ENCODE measurements around the gene TGFBR2.

TGFBR2 gene

GRCh38 chr3:30604558-30604957, 1.8 kb upstream of the TGFBR2 start:
- H3K9me3 ChIP-seq (ENCODE audit: control insufficient read depth in 1 of 2, low read length in 2 of 2), result no peaks in the 10 kb centered on the region
- peaks cover 8 to 12% of the 10 kb centered on the region in 2 donors for H3K4me1 ChIP-seq (ENCODE audit: control insufficient read depth in 1 of 2, insufficient read depth in 2 of 2, low read length in 2 of 2)
- no peak overlapping the region for H3K4me3 ChIP-seq (ENCODE audit: low read depth in 1 of 2, low read length in 2 of 2)
- H3K27me3 ChIP-seq (ENCODE audit: low read depth, low read length), result no peaks in the 10 kb centered on the region
- H3K36me3 ChIP-seq (ENCODE audit: control insufficient read depth in 1 of 2, insufficient read depth in 2 of 2, low read length in 2 of 2), result no peaks in the 10 kb centered on the region
- H3K27ac ChIP-seq (ENCODE audit: low read length), result peak overlapping the region; percentile 6

- H3K4me3 ChIP-seq (ENCODE audit: low read depth in 1 of 2, low read length in 2 of 2), result no peak overlapping the region
- no peaks in the 10 kb centered on the region for H3K27me3 ChIP-seq (ENCODE audit: low read depth, low read length)
- no peaks in the 10 kb centered on the region for H3K9me3 ChIP-seq (ENCODE audit: control insufficient read depth in 1 of 2, low read length in 2 of 2)
- H3K27ac ChIP-seq (ENCODE audit: low read length), result peak overlapping the region; percentile 6
- peaks cover 8 to 14% of the 10 kb centered on the region in 2 donors for H3K4me1 ChIP-seq (ENCODE audit: control insufficient read depth in 1 of 2, insufficient read depth in 2 of 2, low read length in 2 of 2)
- no peaks in the 10 kb centered on the region for H3K36me3 ChIP-seq (ENCODE audit: control insufficient read depth in 1 of 2, insufficient read depth in 2 of 2, low read length in 2 of 2)
Measured at GRCh38 chr3:30605005-30605404, 1.4 kb upstream of the TGFBR2 start.

- H3K27me3 ChIP-seq (ENCODE audit: low read depth, low read length), result no peaks in the 10 kb centered on the region
- peaks cover 8 to 14% of the 10 kb centered on the region in 2 donors for H3K4me1 ChIP-seq (ENCODE audit: control insufficient read depth in 1 of 2, insufficient read depth in 2 of 2, low read length in 2 of 2)
- H3K9me3 ChIP-seq (ENCODE audit: control insufficient read depth in 1 of 2, low read length in 2 of 2), result no peaks in the 10 kb centered on the region
- no peaks in the 10 kb centered on the region for H3K36me3 ChIP-seq (ENCODE audit: control insufficient read depth in 1 of 2, insufficient read depth in 2 of 2, low read length in 2 of 2)
- H3K4me3 ChIP-seq (ENCODE audit: low read depth in 1 of 2, low read length in 2 of 2), result peak overlapping the region; percentile 72 to 87
- H3K27ac ChIP-seq (ENCODE audit: low read length), result peak overlapping the region; percentile 47
Measured at GRCh38 chr3:30605706-30606300, 598 bp upstream of the TGFBR2 start.

GRCh38 chr3:30607032-30607833, 832 bp downstream of the TGFBR2 start:
- H3K9me3 ChIP-seq (ENCODE audit: control insufficient read depth in 1 of 2, low read length in 2 of 2), result no peaks in the 10 kb centered on the region
- no peaks in the 10 kb centered on the region for H3K36me3 ChIP-seq (ENCODE audit: control insufficient read depth in 1 of 2, insufficient read depth in 2 of 2, low read length in 2 of 2)
- no peaks in the 10 kb centered on the region for H3K27me3 ChIP-seq (ENCODE audit: low read depth, low read length)
- H3K4me1 ChIP-seq (ENCODE audit: control insufficient read depth in 1 of 2, insufficient read depth in 2 of 2, low read length in 2 of 2), result peaks cover 16 to 17% of the 10 kb centered on the region in 2 donors
- H3K4me3 ChIP-seq (ENCODE audit: low read depth in 1 of 2, low read length in 2 of 2), result peak overlapping the region; percentile 87 to 97
- H3K27ac ChIP-seq (ENCODE audit: low read length), result peak overlapping the region; percentile 97

- no peaks in the 10 kb centered on the region for H3K27me3 ChIP-seq (ENCODE audit: low read depth, low read length)
- H3K9me3 ChIP-seq (ENCODE audit: control insufficient read depth in 1 of 2, low read length in 2 of 2), result no peaks in the 10 kb centered on the region
- H3K36me3 ChIP-seq (ENCODE audit: control insufficient read depth in 1 of 2, insufficient read depth in 2 of 2, low read length in 2 of 2), result no peaks in the 10 kb centered on the region
- peaks cover 22 to 28% of the 10 kb centered on the region in 2 donors for H3K4me1 ChIP-seq (ENCODE audit: control insufficient read depth in 1 of 2, insufficient read depth in 2 of 2, low read length in 2 of 2)
- peak overlapping the region; percentile 76 for H3K27ac ChIP-seq (ENCODE audit: low read length)
- peak overlapping the region; percentile 77 to 87 for H3K4me3 ChIP-seq (ENCODE audit: low read depth in 1 of 2, low read length in 2 of 2)
Measured at GRCh38 chr3:30608598-30608947, 2.2 kb downstream of the TGFBR2 start.

- no peaks in the 10 kb centered on the region for H3K36me3 ChIP-seq (ENCODE audit: control insufficient read depth in 1 of 2, insufficient read depth in 2 of 2, low read length in 2 of 2)
- peak overlapping the region; percentile 76 for H3K27ac ChIP-seq (ENCODE audit: low read length)
- H3K4me1 ChIP-seq (ENCODE audit: control insufficient read depth in 1 of 2, insufficient read depth in 2 of 2, low read length in 2 of 2), result peaks cover 22 to 42% of the 10 kb centered on the region in 2 donors
- no peaks in the 10 kb centered on the region for H3K9me3 ChIP-seq (ENCODE audit: control insufficient read depth in 1 of 2, low read length in 2 of 2)
- H3K27me3 ChIP-seq (ENCODE audit: low read depth, low read length), result no peaks in the 10 kb centered on the region
- peak overlapping the region; percentile 47 to 87 for H3K4me3 ChIP-seq (ENCODE audit: low read depth in 1 of 2, low read length in 2 of 2)
Measured at GRCh38 chr3:30609930-30610701, 3.7 kb downstream of the TGFBR2 start.

GRCh38 chr3:30610702-30611368, 4.4 kb downstream of the TGFBR2 start:
- H3K4me3 ChIP-seq (ENCODE audit: low read depth in 1 of 2, low read length in 2 of 2), result peak overlapping the region; percentile 1 to 47
- no peaks in the 10 kb centered on the region for H3K27me3 ChIP-seq (ENCODE audit: low read depth, low read length)
- peaks cover 17 to 42% of the 10 kb centered on the region in 2 donors for H3K4me1 ChIP-seq (ENCODE audit: control insufficient read depth in 1 of 2, insufficient read depth in 2 of 2, low read length in 2 of 2)
- no peaks in the 10 kb centered on the region for H3K9me3 ChIP-seq (ENCODE audit: control insufficient read depth in 1 of 2, low read length in 2 of 2)
- peak overlapping the region; percentile 76 for H3K27ac ChIP-seq (ENCODE audit: low read length)
- no peaks in the 10 kb centered on the region for H3K36me3 ChIP-seq (ENCODE audit: control insufficient read depth in 1 of 2, insufficient read depth in 2 of 2, low read length in 2 of 2)

GRCh38 chr3:30611613-30612436, 5.4 kb downstream of the TGFBR2 start:
- no peaks in the 10 kb centered on the region for H3K27me3 ChIP-seq (ENCODE audit: low read depth, low read length)
- peak overlapping the region; percentile 42 for H3K27ac ChIP-seq (ENCODE audit: low read length)
- H3K4me3 ChIP-seq (ENCODE audit: low read depth in 1 of 2, low read length in 2 of 2), result peak overlapping the region in 1 of 2 donors; percentile 9
- H3K9me3 ChIP-seq (ENCODE audit: control insufficient read depth in 1 of 2, low read length in 2 of 2), result no peaks in the 10 kb centered on the region
- no peaks in the 10 kb centered on the region for H3K36me3 ChIP-seq (ENCODE audit: control insufficient read depth in 1 of 2, insufficient read depth in 2 of 2, low read length in 2 of 2)
- H3K4me1 ChIP-seq (ENCODE audit: control insufficient read depth in 1 of 2, insufficient read depth in 2 of 2, low read length in 2 of 2), result peaks cover 15 to 48% of the 10 kb centered on the region in 2 donors

- H3K27ac ChIP-seq (ENCODE audit: low read length), result peak overlapping the region; percentile 42
- H3K4me1 ChIP-seq (ENCODE audit: control insufficient read depth in 1 of 2, insufficient read depth in 2 of 2, low read length in 2 of 2), result peaks cover 15 to 55% of the 10 kb centered on the region in 2 donors
- peak overlapping the region in 1 of 2 donors; percentile 9 for H3K4me3 ChIP-seq (ENCODE audit: low read depth in 1 of 2, low read length in 2 of 2)
- H3K36me3 ChIP-seq (ENCODE audit: control insufficient read depth in 1 of 2, insufficient read depth in 2 of 2, low read length in 2 of 2), result no peaks in the 10 kb centered on the region
- no peaks in the 10 kb centered on the region for H3K27me3 ChIP-seq (ENCODE audit: low read depth, low read length)
- no peaks in the 10 kb centered on the region for H3K9me3 ChIP-seq (ENCODE audit: control insufficient read depth in 1 of 2, low read length in 2 of 2)
Measured at GRCh38 chr3:30612437-30613132, 6.2 kb downstream of the TGFBR2 start.

Data from muscle layer of duodenum (tissue), 2 donors.